Thoracic aorta (tissue), 2 donors: ENCODE data around the gene CTAGE8. TPM values are rescaled to one million over a fixed set of nuclear protein-coding genes. Genes with fewer than 3 reads are reported as not detected.
"Not testable (repeated sequence)": the region's sequence is repeated elsewhere in the genome, so short reads cannot be mapped to it uniquely, and the experiment has no call there.

ENCODE experiments used
- ATAC-seq: fragments of 150-250 bp; one replicate; pipeline ENCODE4 v1.8.0; 2017; ENCODE audit warnings: low read depth; ENCODE audit not compliant: insufficient number of reproducible peaks, low FRiP score
- DNase-seq: peaks from one replicate; pipeline ENCODE4 v3.0.0-alpha.2; 2020; ENCODE audit warnings: low spot score
- H3K27ac ChIP-seq, 2 donors: fragments of 200-600 bp; sonication (generic); 1 replicate in 1 of 2; 2 replicates in 1 of 2; pipeline ENCODE4 v1.5.1; 2016; ENCODE audit warnings: mild to moderate bottlenecking in 2 of 2, moderate library complexity in 2 of 2
- H3K27me3 ChIP-seq: fragments of 200-600 bp; sonication (generic); replicated peaks from 2 replicates; pipeline ENCODE4 v1.6.0; 2016; ENCODE audit warnings: mild to moderate bottlenecking; ENCODE audit not compliant: insufficient read depth
- H3K36me3 ChIP-seq: fragments of 200-600 bp; sonication (generic); one replicate; pipeline ENCODE4 v1.5.1; 2016
- H3K4me1 ChIP-seq, 2 donors: fragments of 200-600 bp; sonication (generic); 1 replicate in 1 of 2; 2 replicates in 1 of 2; pipeline versions ENCODE4 v1.5.1 to v1.6.0; 2016; ENCODE audit warnings: low read depth in 2 of 2, mild to moderate bottlenecking in 1 of 2; ENCODE audit not compliant: control insufficient read depth in 1 of 2
- H3K4me3 ChIP-seq: fragments of 200-600 bp; sonication (generic); 2 replicates; pipeline ENCODE4 v1.5.1; 2016; ENCODE audit warnings: mild to moderate bottlenecking
- H3K9me3 ChIP-seq: fragments of 200-600 bp; sonication (generic); 2 replicates; pipeline ENCODE4 v1.5.1; 2016
- CTCF ChIP-seq: fragments of 200-600 bp; sonication (generic); IDR thresholded peaks from one replicate; pipeline ENCODE4 v1.5.1; 2019; ENCODE audit warnings: antibody characterized with exemption
- total RNA-seq, 2 donors: library from RNA; depleted of rRNA; stranded (reverse); fragments of >200 nt; gene quantifications; one replicate each; pipeline versions ENCODE4 v1.1.0 to v1.2.3, GENCODE V29; 2016

CTAGE8 gene
- total RNA-seq, 2 donors from 2014 or later, result 2.1 TPM; not detected in 1

- Histone ChIP-seq H3K4me1 (no peaks in the 10 kb centered on the region), H3K27me3 (no peaks in the 10 kb centered on the region), H3K9me3 (no peaks in the 10 kb centered on the region), H3K4me3 (no peak overlapping the region), H3K27ac (no peak overlapping the region), H3K36me3 (no peaks in the 10 kb centered on the region)
- no peak for TF ChIP-seq CTCF
- DNase-seq (no peak), ATAC-seq (no peak)
These were observed 13.0 kb downstream of the CTAGE8 start for GRCh38 chr7:144256112-144256511.

- TF ChIP-seq CTCF, result no peak
- Histone ChIP-seq H3K27me3 (no peaks in the 10 kb centered on the region), H3K36me3 (no peaks in the 10 kb centered on the region), H3K9me3 (no peaks in the 10 kb centered on the region), H3K4me1 (no peaks in the 10 kb centered on the region), H3K4me3 (no peak overlapping the region), H3K27ac (no peak overlapping the region)
- DNase-seq (no peak), ATAC-seq (no peak)
These were observed 13.6 kb downstream of the CTAGE8 start for GRCh38 chr7:144255471-144255897.

GRCh38 chr7:144252307-144252706 is 16.8 kb downstream of the CTAGE8 start:
- ATAC-seq, H3K4me1 ChIP-seq, H3K27ac ChIP-seq, H3K4me3 ChIP-seq, H3K9me3 ChIP-seq, H3K27me3 ChIP-seq, H3K36me3 ChIP-seq, DNase-seq: not testable (repeated sequence)

- not testable (repeated sequence) for H3K9me3 ChIP-seq, H3K4me3 ChIP-seq, ATAC-seq, H3K27me3 ChIP-seq, DNase-seq, H3K27ac ChIP-seq, H3K4me1 ChIP-seq, H3K36me3 ChIP-seq
These were observed 21.3 kb downstream of the CTAGE8 start for GRCh38 chr7:144247674-144248330.

- H3K9me3 ChIP-seq, ATAC-seq, DNase-seq, H3K36me3 ChIP-seq, H3K27me3 ChIP-seq, H3K27ac ChIP-seq, H3K4me3 ChIP-seq, H3K4me1 ChIP-seq: not testable (repeated sequence)
These were observed 22.1 kb downstream of the CTAGE8 start for GRCh38 chr7:144246967-144247366.

- H3K4me1 ChIP-seq, H3K27ac ChIP-seq, H3K9me3 ChIP-seq, H3K27me3 ChIP-seq, DNase-seq, H3K36me3 ChIP-seq, H3K4me3 ChIP-seq, ATAC-seq: not testable (repeated sequence)
These were observed 23.7 kb downstream of the CTAGE8 start for GRCh38 chr7:144245372-144245771.

GRCh38 chr7:144239365-144239764 is 29.7 kb downstream of the CTAGE8 start, which contains the start of gene OR2A42:
Gene OR2A42, minus strand, starts transcription at chr7:144239605. Its CDS starts 6,762 bp downstream, at chr7:144232843.
- not testable (repeated sequence) for H3K4me3 ChIP-seq, H3K9me3 ChIP-seq, H3K27me3 ChIP-seq, H3K27ac ChIP-seq, H3K4me1 ChIP-seq, H3K36me3 ChIP-seq, DNase-seq, ATAC-seq

GRCh38 chr7:144238530-144239082 is 30.5 kb downstream of the CTAGE8 start:
- H3K27me3 ChIP-seq, H3K4me3 ChIP-seq, H3K4me1 ChIP-seq, H3K27ac ChIP-seq, DNase-seq, ATAC-seq, H3K9me3 ChIP-seq, H3K36me3 ChIP-seq: not testable (repeated sequence)

GRCh38 chr7:144233039-144233438 is 36.0 kb downstream of the CTAGE8 start:
- not testable (repeated sequence) for H3K4me1 ChIP-seq, H3K36me3 ChIP-seq, H3K27ac ChIP-seq, ATAC-seq, H3K9me3 ChIP-seq, H3K27me3 ChIP-seq, H3K4me3 ChIP-seq, DNase-seq

GRCh38 chr7:144231027-144231426 is 38.1 kb downstream of the CTAGE8 start:
- not testable (repeated sequence) for H3K4me1 ChIP-seq, H3K36me3 ChIP-seq, DNase-seq, H3K9me3 ChIP-seq, H3K27me3 ChIP-seq, H3K4me3 ChIP-seq, H3K27ac ChIP-seq, ATAC-seq

- not testable (repeated sequence) for H3K9me3 ChIP-seq, H3K27ac ChIP-seq, H3K27me3 ChIP-seq, H3K36me3 ChIP-seq, H3K4me1 ChIP-seq, DNase-seq, ATAC-seq, H3K4me3 ChIP-seq
These were observed 40.3 kb downstream of the CTAGE8 start for GRCh38 chr7:144228810-144229209.
